Measurements from ENCODE around the gene IBSP.

DNA sequence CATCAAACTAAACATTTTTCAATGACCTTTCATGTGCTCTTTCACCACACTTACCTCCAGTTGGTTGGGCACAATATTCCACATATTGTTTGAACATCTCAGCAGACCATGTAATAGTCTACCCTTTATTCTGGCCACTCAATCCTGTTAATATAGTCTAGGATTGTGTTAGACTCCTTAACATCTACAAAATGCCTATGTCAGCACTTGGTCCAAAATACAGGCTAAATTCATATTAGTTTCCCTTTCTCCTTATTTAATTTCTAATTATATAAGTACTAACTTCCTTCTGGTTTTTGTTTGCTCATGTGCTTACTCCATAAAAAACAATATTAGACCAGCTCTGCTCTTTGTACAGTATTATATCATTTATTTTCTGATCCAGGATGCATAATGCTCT, 54.5 kb downstream of the IBSP start:
- TF ChIP-seq, protein P1, sequence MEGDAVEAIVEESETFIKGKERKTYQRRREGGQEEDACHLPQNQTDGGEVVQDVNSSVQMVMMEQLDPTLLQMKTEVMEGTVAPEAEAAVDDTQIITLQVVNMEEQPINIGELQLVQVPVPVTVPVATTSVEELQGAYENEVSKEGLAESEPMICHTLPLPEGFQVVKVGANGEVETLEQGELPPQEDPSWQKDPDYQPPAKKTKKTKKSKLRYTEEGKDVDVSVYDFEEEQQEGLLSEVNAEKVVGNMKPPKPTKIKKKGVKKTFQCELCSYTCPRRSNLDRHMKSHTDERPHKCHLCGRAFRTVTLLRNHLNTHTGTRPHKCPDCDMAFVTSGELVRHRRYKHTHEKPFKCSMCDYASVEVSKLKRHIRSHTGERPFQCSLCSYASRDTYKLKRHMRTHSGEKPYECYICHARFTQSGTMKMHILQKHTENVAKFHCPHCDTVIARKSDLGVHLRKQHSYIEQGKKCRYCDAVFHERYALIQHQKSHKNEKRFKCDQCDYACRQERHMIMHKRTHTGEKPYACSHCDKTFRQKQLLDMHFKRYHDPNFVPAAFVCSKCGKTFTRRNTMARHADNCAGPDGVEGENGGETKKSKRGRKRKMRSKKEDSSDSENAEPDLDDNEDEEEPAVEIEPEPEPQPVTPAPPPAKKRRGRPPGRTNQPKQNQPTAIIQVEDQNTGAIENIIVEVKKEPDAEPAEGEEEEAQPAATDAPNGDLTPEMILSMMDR (IDR thresholded peaks at IDR 0.05): no peak
- TF ChIP-seq EP300 (IDR thresholded peaks at IDR 0.05; ENCODE audit: low read depth) (no peak), POLR2A (IDR thresholded peaks at IDR 0.05) (no peak)
